ENCODE measurements around the gene PPIA.
A peak's percentile ranks its signal among the peaks of the same experiment; 100 is the strongest.

PPIA gene

DNA sequence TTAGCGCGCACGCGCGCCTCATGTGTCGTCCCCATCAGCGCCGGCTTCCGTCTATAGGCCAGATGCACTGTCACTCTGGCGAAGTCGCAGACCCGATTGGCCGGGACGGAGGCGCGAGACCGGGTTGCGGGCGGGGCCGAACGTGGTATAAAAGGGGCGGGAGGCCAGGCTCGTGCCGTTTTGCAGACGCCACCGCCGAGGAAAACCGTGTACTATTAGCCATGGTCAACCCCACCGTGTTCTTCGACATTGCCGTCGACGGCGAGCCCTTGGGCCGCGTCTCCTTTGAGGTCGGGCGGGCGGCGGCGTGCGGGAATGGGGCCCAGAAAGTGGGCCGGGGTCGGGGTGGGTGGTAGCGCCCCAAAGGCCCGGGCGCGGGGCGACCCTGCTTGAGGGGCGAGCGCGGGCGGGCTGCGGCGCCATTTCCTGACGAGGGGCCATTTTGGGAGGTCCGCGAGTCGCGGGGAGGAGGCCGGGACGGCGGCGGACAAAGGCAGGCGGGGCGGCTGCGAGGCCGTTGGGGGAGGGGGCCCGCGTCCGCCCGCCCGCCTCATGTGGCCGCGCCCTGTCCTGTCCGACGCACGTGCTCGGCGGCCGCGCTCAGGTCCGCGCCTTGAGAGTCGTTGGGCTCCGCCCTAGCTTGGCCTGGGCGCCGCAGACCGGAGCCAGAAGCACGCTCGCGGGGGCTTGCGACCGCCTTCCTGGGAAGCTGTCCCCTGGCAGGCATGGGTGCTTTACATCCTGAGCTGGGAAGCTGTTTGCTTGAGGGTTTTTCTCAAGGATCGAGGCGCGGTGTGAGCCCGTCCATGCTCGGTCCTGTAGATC is at the start of gene PPIA:
TSS of gene PPIA (plus strand) at position 178 of the 825 bp plus-strand sequence. CDS start at position 222, 44 bp downstream.
- peak; percentile 100 for DNase-seq (ENCODE audit: low spot score)

DNA sequence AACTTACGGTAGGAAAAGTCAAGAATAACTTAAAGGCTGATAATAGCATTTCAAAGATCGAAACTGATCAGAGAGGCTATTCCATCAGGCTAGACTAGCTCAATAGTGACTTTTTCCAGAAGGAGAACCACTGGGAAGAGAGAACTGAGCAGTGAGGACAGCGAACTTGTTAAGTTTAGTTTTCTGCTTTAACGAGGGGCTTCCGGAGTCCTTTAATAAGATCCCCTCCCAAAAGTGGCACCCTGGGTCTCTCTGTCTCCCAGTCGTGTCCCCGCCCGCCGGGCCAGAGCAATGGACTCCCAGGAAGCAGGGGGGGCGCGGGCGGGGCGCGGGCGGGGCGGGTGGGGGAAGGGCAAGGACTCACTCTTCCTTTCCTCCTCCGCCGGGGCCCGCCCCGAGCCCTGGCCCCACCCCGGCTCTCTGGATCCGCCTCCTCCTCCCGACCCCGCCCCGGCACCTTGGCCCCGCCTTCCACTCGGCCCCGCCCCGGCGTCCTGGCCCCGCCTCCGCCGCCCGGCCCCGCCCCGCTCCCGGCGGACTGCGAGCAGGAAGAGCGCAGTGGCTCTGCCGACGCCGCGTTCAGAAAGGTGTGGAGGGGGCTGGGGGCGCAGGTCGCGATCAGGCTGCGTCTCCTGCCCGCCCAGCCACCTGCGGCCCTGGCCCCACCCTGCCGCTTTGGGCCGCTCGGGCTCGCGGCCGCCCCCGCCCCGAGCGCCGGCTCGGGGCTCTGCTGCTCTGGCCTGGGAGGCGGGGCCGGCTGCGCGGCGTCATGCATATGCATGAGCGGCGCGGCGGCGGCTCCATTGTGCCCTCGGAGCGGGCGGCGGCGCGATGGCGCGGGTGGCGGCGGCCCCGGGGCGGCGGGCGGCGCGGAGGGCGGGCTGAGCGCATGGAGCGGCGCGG is 48.2 kb upstream of the PPIA start, which contains the start of gene ZMIZ2:
TSS of gene ZMIZ2 (plus strand) at position 803 of the 903 bp plus-strand sequence. CDS start 7,403 bp downstream, outside the sequence.
- peak; percentile 98 for DNase-seq (ENCODE audit: low spot score)

DNA sequence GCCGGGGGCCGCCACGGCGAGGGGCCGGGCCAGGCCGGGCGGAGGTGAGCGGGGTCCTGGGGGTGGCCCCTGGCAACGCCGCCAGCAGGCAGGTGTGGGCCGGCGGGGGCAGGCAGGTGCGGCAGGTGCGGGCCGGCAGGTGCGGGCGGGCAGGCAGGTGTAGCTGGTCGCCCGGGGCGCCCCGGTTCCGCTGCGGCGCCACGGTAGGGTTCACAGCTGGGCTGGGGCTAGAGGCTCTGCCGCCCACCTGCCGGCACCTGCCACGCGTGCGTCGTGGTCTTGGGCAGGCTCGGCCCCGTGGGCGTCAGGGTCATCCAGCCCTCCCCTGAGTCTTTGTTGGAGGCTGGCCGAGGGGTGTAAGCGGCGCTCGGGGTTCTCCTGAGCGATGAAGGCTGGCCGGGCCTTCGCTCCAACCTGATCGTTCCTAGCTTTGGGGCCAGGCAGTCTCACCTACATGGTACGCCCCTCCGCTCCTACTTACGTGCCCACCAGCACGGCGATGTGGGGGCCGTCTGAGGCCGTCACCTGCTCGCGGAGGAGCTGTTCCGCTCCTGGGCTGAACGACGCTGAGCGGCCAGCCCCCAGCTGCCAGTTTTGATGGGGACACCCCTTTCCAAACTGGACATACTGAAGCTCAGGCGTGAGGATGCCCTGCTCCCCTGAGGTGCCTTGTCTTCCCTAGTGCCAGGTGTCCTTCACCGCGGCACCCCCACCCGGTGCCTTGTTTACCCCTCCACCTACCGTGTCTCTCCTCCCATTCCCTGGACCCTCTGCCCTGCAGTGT is 47.3 kb upstream of the PPIA start:
- DNase-seq (ENCODE audit: low spot score) = no peak

DNA sequence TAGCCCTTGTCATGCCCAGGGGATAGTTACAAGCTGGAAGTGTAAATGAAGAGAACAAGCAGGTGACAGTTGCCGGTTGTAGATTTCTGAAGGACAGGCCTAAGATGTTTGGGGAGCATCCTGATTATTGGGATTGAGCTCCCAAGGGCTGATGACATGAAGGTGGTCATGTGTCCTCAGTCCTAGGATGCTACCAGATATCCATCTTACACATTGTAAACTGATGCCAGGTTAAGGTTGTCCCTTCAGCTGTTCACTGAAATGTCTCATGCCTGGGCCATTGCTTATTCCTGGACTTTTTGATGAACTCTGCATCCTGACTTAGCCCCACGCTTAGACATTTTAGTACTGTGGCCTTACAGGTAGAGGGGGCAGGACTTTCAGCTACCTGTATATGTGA is 46.5 kb upstream of the PPIA start:
- DNase-seq (ENCODE audit: low spot score) = no peak

DNA sequence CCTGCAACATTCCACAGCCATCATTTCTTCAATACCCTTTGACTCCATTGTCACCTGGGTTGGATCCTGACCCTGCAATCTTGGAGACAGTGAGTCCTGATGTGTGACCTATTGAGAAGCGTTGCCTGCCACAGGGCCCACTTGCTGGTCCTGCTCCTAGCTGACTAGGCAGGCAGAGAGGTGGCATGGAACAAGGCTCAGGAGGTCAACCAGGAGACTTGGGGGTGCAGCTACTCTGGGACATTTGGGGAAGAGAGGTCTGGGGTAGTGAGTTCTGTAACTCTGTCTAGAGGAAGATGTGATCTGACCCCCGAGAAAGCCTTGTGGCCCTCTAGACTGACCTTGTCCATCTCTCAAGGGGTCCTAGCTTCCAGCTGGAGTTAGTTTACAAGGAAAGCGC is 46.1 kb upstream of the PPIA start:
- no peak for DNase-seq (ENCODE audit: low spot score)

DNA sequence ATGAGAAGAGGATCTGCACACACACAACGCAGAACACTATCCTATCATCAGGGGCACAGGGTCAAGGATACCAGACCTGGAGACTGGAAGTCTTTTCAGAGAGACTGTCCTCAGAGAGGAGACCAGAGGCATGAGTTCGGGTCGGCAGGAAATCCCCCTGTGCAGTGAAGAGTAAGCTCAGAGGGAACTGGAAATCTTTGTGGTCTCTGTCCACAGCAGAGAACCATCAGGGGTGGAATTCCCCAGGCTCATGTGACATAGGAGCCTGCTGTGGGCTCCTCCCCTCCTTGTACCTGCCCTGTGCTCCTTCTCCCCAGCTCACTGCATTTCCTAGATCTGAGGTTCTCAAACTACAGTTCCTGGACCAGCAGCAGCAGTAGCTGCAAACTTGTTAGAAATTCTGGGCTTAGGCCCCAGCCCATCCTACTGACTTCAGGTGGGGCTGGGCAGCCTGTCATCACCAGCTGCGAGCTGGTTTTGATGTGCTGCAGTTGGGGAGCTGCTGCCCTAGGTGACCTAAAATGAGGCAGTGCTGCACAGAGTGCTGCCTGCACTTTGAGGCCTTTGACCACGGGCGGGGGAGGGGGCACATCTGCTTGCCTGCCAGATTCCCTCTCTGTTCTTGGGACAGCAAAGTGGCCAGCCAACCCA is 45.4 kb upstream of the PPIA start:
- DNase-seq (ENCODE audit: low spot score) = no peak

DNA sequence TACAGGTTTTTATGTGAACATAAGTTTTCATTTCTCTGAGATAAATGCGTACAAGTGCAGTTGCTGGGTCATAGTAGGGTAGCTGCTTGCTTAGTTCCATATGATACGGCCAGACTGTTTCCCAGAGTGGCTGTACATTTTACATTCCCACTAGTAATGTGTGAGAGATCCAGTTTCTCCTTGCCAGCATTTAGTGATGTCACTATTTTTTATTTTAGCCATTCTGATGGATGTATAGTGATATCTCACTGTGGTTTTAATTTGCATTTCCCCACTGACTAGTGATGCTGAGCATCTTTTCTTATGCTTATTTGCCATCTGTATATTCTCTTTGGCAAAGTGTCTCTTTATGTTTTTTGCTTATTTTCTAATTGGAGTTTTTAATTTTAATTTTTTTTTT is 43.7 kb upstream of the PPIA start:
- DNase-seq (ENCODE audit: low spot score) = no peak

DNA sequence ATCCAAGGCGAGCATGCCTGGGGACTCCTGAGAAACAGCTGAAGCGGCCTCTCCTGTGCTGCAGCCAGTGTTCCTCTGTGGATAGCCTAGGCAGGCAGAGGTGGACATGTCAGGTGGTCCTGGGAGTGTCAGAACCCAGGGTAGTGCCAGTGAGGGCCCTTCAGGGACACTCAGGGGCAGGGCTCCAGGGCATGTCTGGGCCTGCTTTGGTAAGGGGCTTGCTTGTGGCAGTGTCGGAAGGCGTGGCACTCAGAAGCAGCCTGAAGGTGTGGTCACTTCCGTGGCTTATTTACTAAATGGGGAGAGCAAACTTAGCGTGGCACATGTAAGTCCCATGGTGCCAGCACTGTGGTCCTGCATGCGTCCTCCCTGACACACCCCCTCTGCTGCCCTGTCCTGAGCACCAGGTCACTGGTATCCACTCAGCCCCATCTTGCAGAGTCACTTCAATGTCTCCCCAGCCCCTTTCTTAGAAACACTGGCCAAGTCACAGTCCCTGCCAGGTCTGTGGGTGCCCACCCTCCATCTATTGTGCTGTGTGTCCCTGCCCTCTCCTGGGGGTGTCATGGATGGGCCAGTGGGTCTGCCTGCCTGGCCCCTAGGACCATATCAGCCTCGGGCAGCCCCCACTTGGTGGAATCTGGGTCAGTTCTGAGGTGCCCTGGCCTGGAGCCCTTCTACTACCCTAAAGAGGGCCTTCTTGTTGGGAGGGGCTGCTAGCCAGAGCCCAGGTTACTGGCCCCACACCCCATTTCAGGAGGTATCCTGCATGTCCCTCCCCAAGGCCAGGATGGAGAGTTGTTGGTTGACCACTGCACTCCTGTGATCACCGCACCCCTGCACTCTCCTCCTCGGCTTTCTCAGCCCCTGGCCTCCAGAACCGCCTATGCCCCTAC is 41.4 kb upstream of the PPIA start:
- no peak for DNase-seq (ENCODE audit: low spot score)

DNA sequence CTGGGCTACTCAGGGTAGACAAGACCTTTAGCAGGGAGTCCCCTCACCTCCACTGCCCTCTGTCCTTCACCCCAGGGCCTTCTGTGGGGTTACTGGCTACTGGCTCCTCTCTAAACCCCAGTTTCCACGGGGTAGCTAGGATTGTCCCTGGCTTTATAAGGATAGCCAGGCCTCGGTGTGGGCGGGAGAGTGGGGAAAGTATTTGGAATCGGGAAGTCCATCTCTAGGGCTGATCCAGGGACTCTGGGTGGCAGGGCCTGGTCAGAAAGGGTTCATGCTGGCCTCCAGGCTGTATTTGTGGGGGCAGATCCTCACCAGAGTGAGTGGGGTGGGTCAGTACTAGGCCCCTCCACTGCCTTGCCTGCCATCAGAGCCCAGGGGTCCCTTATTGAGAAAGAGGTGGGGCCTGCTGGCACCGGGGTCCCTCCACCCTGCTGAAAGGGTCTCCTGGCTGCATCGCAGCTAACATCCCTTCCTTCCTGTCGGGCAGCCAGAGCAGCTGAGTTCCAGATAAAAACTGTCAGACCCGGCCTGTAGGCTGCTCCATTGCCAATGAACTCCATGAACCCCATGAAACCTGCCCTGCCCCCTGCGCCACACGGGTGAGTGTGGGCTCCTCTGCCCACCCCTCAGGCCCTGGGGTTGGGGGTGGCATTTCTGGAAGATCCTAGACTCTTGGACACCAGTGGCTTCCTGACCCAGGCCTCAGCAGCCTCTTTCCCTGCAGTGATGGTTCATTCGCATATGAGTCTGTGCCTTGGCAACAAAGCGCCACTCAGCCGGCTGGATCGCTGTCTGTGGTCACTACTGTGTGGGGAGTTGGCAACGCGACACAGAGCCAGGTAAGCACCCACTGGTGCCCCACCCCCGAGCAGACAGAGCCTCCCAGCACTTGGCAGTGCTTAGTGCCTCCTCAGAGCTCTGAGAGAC is 40.5 kb upstream of the PPIA start:
- DNase-seq (ENCODE audit: low spot score) = no peak

DNA sequence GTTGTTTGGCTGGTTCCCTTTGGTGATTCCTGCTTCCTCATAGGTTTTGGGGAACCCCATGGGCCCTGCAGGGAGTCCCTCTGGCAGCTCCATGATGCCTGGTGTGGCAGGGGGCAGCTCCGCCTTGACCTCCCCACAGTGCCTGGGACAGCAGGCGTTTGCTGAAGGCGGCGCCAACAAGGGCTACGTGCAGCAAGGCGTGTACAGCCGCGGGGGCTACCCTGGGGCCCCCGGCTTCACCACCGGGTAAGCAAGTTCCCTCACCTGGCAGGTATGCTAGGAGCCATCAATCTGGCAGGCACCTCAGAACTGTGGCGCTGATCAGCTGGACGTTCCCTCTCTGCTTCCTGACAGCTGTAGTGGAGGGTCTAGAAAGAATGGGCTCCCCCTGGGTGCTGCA is 39.6 kb upstream of the PPIA start:
- DNase-seq (ENCODE audit: low spot score) = no peak

DNA sequence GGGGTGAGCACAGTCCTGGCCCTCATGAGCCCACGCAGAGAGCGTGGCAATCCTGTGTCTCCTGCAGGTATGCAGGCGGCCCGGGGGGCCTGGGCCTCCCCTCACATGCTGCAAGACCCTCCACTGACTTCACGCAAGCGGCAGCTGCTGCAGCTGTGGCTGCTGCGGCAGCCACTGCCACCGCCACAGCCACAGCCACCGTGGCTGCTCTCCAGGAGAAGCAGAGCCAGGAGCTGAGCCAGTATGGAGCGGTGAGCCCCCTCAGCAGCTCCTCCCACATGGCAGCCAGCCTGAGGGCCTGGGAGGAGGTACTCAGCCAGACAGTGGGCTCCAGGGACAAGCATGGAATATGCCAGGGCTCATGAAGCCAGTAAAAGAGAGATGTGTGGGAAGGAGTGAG is 39.2 kb upstream of the PPIA start:
- DNase-seq (ENCODE audit: low spot score) = no peak

DNA sequence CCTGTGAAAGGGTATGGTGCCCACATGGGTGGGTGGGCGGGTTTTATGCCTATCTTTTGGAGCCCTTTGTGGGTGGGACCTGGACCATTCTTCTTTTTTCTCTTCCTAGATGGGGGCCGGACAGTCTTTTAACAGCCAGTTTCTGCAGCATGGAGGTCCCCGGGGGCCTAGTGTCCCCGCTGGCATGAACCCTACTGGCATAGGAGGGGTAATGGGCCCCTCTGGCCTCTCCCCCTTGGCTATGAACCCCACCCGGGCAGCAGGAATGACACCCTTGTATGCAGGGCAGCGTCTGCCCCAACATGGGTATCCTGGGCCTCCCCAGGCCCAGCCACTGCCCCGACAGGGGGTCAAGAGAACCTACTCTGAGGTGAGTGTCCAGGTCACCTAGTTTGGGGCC is 38.7 kb upstream of the PPIA start:
- no peak for DNase-seq (ENCODE audit: low spot score)

DNA sequence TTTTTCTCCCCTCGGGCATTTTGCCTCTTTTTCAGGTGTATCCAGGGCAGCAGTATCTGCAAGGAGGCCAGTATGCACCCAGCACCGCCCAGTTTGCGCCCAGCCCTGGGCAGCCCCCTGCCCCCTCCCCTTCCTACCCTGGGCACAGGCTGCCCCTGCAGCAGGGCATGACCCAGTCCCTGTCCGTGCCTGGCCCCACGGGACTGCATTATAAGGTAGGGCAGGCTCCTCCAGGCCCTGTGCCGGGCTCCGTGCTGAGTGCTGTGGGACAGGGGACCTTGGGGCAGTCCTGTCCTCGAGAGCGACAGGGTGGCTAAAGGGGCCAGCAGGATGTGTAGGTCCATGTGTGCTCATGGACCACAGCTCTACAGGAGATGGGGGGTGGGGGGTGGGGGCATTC is 37.2 kb upstream of the PPIA start:
- no peak for DNase-seq (ENCODE audit: low spot score)

DNA sequence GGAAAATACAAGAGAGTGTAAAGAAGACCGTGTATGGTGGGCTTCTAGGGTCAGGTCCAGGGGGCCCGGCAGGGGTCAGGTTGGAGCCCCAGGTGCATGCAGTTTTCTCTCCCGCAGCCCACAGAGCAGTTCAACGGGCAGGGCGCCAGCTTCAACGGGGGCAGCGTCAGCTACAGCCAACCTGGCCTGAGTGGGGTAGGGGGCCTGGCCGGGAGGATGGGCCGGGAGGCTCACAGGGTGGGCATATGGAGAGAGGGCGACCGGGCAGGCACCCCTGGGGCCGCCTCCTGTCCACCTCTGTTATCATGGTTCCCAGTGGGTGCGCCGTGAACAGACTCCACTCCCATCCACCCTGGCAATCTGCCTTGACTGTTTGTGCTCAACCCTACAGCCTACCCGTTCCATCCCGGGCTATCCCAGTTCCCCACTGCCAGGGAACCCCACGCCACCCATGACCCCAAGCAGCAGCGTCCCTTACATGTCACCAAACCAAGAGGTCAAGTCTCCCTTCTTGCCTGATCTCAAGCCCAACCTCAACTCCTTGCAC is 36.4 kb upstream of the PPIA start:
- DNase-seq (ENCODE audit: low spot score) = no peak

DNA sequence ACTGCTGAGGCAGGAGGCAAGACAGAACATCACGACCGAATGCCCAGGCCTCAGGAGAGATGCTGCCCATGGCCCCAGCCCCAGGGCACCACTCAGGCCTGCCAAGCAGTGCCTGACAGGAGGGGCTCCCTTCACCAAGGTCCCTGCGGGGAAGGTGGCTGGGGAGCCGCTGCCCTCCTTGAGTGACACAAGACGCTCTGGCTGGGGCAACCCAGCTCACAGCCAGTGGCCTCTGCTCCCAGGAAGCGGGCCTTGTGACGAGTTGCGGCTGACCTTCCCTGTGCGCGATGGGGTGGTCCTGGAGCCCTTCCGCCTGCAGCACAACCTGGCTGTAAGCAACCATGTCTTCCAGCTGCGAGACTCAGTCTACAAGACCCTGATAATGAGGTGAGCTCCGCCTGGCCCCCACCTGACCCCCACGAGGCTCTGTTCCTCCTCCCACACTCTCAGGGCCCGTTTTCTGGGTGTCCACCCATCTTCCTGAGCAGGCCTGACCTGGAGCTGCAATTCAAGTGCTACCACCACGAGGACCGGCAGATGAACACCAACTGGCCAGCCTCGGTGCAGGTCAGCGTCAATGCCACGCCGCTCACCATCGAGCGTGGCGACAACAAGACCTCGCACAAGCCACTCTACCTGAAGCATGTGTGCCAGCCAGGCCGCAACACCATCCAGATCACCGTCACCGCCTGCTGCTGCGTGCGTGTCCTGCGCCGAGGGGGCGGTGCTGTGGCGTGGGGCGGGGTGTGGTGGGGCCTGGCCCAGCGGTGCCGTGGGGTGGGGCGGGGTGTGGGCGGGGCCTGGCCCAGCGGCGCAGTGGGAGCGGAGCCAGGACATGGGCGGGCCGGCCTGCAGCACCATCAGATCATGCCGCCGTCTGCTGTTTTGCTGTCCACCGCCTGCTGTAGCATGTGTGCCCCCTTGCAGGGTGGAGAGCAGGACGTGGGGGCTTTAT is 35.0 kb upstream of the PPIA start:
- DNase-seq (ENCODE audit: low spot score) = peak; percentile 90

DNA sequence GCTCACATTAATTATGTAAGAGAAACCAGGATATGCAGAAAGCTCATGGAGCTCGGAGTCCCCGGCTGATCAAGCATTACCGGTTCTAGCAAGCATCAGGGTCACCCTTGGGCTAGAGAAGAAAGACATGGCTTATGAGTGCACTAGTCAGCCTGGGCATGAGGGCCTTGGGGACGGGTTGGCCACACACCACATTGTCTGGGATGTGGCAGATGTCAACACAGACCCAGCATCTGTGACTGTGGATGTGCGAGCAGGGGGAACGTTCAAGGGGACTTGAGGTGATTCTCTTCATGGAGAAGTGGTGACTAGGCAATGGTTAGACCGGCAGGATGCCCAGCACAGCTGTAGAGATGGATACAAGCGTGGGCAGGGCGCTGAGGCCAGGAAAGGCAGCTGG is 34.2 kb upstream of the PPIA start:
- DNase-seq (ENCODE audit: low spot score) = no peak

DNA sequence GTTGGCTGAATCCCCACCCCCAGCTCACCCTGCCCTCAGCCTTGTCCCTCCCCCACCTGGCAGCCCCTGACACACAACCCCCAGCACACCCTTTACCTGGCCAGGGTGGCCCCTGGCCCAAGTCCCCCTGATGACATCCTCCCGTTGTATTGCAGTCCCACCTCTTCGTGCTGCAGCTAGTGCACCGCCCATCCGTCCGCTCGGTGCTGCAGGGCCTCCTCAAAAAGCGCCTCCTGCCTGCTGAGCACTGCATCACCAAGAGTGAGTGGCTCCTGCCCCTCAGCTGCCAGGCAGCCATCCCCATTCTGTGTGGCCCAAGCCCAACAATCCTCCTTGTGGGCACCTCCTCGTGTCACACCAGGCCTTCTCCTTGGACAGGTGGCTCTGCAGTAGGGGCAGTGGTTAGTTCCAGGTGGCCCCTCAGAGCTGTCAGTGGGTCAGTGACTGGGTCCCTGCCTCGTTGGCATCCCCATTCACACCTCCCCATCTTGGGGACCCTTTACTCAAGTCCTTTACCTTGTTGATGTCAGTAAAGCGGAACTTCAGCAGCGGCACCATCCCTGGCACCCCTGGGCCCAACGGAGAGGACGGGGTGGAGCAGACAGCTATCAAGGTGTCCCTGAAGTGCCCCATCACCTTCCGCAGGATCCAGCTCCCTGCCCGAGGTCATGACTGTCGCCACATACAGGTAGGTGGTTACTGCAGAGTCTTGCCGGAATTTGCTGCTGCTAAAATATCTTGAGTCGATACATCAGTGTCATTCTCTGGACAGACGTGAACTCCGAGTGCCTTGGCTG is 33.6 kb upstream of the PPIA start:
- no peak for DNase-seq (ENCODE audit: low spot score)

All from AG08395 (cell line).